Measurements from ENCODE around the gene RALGPS2.

GRCh38 chr1:178945763-178946266 is 220.8 kb downstream of the RALGPS2 start:
- TF ChIP-seq CTCF (IDR thresholded peaks at IDR 0.05), result no peak
- TF ChIP-seq POLR2A (IDR thresholded peaks at IDR 0.05), result no peak

All from tibial nerve (tissue), 3 donors.